GM21526 (cell line): Measurements from ENCODE around the gene FYN.

Experiments
- ATAC-seq: cut with Tn5 transposase; IDR thresholded peaks from one replicate; pipeline ENCODE4 v1.9.1; 2021; ENCODE audit warnings: moderate library complexity; ENCODE audit not compliant: unreplicated experiment, low FRiP score

FYN gene

GRCh38 chr6:111738156-111738555 is 135.1 kb downstream of the FYN start:
- no peak for ATAC-seq

DNA sequence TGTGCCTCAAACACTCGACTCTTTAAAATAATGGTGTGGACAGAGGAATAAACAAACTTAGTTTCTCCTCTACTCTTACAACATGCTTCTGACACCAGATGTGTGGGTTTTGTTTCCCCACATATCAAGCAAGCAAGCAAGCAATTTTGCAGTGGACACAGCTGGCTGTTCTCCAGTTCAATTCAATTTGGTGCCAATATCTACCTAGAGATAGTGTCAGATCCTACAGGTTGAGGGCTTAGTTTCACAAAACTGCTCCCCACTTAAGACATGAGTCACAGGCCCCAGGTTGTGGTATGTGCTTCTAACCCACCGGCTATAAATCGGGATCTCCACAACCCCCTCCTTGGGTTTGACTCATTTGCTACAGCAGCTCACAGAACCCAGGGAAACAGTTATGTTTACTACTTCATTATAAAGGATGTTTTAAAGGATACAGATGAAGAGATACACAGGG is 136.2 kb downstream of the FYN start:
- ATAC-seq = no peak

DNA sequence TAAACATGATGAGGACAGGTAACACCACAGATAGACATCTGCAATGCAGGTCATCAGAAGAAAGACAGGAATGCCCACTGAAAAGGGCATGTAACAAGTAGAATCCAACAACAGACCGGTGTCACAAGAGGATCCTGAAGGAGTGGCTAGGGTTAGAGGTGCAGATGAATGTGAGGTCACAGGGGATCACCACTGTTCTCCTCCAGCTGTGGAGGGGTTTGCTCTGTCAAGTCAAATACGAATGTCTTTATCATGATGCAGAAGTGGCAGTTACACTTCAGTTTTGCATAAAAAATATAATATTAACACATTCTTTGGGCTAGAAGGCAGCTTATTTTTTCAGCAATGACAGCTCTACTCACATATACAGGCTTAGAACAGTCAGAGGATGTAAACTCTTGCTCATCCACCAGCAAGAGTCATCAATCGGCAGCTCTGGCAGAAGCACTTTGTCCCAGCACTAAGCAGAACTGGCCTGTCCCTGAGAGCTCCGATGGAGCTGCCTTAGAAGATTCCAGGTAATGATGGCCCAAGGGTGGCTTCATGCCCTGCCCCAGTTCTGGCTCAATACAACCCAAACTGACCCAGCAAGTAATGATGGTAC is 137.1 kb downstream of the FYN start:
- ATAC-seq = no peak

GRCh38 chr6:111734068-111735061 is 138.9 kb downstream of the FYN start:
- ATAC-seq = no peak

GRCh38 chr6:111732390-111732789 is 140.9 kb downstream of the FYN start:
- no peak for ATAC-seq

DNA sequence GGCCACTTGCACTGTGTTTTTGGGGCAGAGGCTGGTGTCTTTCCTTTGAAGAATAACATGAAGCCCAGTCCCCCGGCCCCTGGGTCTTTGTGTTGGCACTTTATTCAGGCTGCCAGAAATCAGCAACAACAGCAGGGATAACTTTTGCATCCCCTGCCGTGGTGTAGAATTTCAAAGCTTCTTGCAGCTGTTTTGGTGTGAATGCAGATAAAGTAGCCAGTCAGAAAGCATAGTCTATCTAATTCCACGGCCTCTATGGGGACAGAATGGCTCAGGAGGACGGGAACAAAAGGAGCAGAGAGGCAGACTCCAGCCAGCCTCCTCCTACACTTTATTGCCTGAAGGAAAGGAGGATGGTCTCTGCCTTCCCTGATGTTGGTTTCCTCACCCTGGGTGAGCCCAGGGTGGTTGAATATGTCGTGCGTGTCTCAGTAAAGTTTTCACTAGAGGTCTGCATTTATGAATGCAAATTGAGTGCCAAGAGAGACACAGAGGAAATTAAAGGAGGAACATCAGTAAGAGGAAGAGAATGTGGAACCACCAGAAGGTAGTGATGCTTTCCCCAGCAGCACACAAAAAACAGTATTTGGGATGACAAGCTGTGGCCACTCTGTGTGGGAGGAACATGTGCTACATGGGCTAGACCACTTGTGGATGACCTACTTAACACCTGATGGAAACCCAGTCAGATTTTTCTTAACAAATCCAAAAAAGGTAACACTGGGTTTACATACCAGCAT is 141.6 kb downstream of the FYN start:
- no peak for ATAC-seq

DNA sequence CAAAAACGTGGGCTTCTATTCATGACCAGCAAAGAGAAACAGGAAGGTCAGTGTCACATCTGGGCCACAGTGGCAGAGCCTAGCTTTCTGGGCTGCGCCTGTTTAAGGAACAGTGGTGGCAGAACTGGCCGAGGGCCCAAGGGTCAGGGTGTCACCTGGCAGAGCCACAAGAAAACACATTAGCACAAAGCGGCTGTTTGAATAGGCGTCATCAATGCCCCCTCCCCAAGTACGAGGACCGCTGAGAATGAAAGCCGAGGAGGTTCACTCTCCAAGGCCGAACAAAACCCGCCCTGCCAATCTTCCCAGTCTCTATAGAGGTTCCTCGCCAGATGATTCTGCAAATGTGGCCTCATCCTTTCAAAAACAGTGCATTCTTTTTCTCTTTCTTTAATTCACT is 142.4 kb downstream of the FYN start:
- ATAC-seq = no peak

DNA sequence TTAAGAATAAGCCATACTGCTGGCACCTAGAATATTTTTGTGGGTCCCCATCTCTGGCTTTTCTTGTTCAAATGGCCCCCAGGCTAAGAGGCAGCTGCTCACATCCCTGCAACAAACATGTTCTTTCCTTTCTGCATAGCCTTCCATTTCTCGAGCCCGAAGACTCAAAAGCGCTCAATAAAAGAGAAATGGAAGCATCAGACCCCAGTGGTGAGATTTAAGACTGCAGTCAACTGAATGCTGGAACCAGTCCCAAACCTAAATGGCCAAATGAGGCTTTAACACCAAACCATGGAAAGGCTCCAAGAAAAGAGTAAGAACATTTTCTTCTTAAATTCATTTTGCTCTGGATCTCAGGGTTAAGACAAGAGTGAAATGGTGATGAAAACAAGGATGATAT is 145.4 kb downstream of the FYN start:
- ATAC-seq = no peak

GRCh38 chr6:111727041-111727440 is 146.2 kb downstream of the FYN start:
- ATAC-seq = no peak

GRCh38 chr6:111725446-111726112 is 147.7 kb downstream of the FYN start:
- ATAC-seq = no peak

DNA sequence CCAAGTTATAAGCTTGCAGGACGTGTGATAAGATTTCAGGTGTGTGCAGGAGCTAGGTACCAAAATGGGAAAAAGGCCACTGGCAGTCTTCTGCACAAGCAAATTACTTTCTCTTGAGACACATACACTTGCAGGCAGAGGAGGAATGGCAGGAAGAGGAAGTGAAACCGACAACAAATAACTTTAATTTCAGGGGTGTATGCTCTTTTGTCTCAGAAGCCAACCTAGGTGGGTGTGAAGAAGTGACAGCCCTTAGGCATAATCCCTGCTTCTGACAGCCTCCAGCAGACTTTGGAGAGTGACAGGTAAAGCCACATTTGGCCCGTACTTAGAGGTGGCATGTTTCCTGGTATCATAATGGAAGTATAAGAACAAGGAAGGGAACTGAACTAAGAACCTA is 148.7 kb downstream of the FYN start:
- peak; percentile 98 for ATAC-seq

GRCh38 chr6:111724039-111724438 is 149.2 kb downstream of the FYN start:
- ATAC-seq = peak; percentile 30

- ATAC-seq = no peak
These were observed 149.8 kb downstream of the FYN start for GRCh38 chr6:111723412-111723970.

DNA sequence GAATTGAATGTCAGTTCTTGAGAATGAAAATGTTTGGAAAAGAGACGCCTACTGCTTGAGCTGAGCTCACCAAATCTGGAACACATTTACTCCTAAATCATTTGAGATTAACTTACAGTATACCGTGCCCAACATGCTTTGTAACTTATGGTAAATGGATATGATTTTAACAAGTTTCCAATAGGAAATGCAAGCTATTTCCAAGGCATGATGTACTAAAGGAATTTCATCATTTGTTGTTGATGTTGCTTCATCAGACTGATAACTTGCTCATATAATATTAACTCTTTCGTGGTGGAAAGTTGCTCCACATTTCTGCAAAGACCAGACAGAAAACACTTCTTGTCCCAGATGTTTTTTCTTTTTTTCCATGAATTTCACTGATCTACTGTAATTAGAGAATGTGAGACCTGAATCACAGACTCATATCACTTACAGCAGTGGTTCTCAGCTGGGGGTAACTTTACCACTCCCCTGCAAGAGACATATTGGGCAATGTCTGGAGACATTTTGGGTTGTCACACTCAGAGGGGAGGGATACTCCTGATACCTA is 151.0 kb downstream of the FYN start:
- no peak for ATAC-seq

DNA sequence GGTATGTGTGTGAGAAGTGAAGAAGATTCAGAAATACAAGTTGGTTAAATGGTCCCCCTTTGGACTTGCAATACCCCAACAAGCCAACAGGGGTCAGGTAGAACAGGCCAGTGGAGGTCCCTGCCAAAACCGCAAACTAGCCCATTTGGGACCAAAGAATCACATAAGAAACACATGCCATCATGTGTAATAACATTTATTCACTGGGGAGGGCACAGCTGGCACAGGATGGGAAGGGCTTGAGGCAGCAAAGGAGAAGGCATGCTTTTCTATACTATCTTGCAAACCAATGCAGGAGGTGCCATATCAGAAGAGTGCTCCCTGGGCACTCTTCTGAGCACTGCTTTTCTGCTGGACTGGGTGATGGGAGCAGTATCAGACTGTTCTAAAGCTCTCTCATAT is 151.5 kb downstream of the FYN start:
- no peak for ATAC-seq

- no peak for ATAC-seq
These were observed 152.2 kb downstream of the FYN start for GRCh38 chr6:111720931-111721496.

- ATAC-seq = no peak
These were observed 154.3 kb downstream of the FYN start for GRCh38 chr6:111718990-111719389.

DNA sequence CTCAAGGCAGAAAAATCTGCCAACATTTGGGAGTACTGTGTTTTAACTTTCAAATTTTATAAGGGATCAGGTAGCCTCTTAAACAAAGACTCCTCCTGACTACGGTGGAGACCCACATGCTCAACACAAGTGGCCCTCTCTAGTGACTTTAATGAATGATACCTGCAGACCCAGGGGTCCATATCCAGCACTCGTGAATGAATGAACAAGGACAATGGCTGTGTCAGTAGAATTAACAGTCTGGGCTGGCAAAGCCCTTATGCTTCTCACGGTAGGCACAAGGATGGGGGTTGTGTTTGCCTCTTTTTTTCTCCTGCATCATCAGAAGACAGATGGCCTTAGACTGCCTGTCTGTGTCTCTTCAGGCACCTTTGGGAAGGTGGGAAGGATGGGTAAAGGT is 154.9 kb downstream of the FYN start:
- ATAC-seq = no peak

DNA sequence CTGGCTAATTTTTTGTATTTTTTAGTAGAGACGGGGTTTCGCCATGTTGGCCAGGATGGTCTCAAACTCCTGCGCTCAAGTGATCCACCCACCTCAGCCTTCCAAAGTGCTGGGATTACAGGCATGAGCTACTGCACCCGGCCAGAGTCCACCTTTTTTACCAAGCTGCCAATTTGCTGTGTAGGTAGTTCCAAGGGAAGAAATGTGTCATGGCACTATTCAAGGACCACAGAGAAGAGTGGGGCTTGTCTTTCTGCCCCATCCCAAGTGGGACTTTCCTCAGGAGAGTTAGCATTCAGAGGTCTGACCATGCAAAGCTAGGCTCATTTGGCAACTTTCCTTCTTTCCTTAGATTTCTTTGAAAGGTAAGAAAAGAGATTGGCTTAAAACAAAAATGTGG is 155.6 kb downstream of the FYN start:
- ATAC-seq = no peak

DNA sequence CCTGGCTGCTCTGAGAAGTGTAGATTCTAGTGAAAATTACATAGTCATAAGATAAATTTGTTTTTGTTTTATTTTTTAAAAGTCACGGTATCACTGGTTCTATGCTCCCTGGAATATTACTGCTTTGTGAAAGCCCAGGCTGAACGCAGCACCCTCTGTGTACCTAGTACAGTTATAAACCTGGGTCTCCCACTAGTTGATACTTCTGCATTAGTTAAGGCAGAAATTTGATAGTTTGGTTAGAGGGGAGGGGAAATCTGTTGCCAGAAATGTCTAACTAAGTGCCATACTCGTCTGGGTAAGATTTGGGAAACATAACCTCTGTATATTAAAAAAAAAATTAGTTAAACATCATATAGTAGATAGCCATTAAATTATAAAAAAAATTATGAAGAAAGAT is 156.9 kb downstream of the FYN start:
- no peak for ATAC-seq
